GM19467 (cell line): Measurements from ENCODE around the gene MFN2.

Source experiments
- ATAC-seq: cut with Tn5 transposase; IDR thresholded peaks from one replicate; pipeline ENCODE4 v1.9.1; 2021; ENCODE audit warnings: mild to moderate bottlenecking, moderate library complexity; ENCODE audit not compliant: unreplicated experiment

The MFN2 gene

GRCh38 chr1:11960276-11960675, 20.0 kb upstream of the MFN2 start:
- no peak for ATAC-seq

GRCh38 chr1:11960715-11961114, 19.5 kb upstream of the MFN2 start:
- no peak for ATAC-seq

- ATAC-seq = no peak
Measured at GRCh38 chr1:11961230-11961629, 19.0 kb upstream of the MFN2 start.

- ATAC-seq = no peak
Measured at GRCh38 chr1:11963622-11964021, 16.6 kb upstream of the MFN2 start.

GRCh38 chr1:11964656-11965055, 15.6 kb upstream of the MFN2 start:
- no peak for ATAC-seq

- no peak for ATAC-seq
Measured at GRCh38 chr1:11967028-11967547, 13.2 kb upstream of the MFN2 start.

GRCh38 chr1:11970441-11971185, 9.6 kb upstream of the MFN2 start:
- no peak for ATAC-seq

- ATAC-seq = no peak
Measured at GRCh38 chr1:11977625-11978024, 2.6 kb upstream of the MFN2 start.

GRCh38 chr1:11978301-11978700, 1.9 kb upstream of the MFN2 start:
- no peak for ATAC-seq

GRCh38 chr1:11979028-11979850, 1.0 kb upstream of the MFN2 start:
- ATAC-seq = no peak

GRCh38 chr1:11980676-11980972, 380 bp downstream of the MFN2 start:
- ATAC-seq = no peak

GRCh38 chr1:11981378-11982009, 1.2 kb downstream of the MFN2 start:
- ATAC-seq = no peak

- ATAC-seq = no peak
Measured at GRCh38 chr1:11982010-11982392, 1.8 kb downstream of the MFN2 start.

- ATAC-seq = no peak
Measured at GRCh38 chr1:11984121-11984520, 3.9 kb downstream of the MFN2 start.

- ATAC-seq = no peak
Measured at GRCh38 chr1:11984576-11984975, 4.3 kb downstream of the MFN2 start.

GRCh38 chr1:11985171-11985570, 4.9 kb downstream of the MFN2 start:
- no peak for ATAC-seq

- no peak for ATAC-seq
Measured at GRCh38 chr1:11985851-11986250, 5.6 kb downstream of the MFN2 start.

- no peak for ATAC-seq
Measured at GRCh38 chr1:11989669-11990068, 9.4 kb downstream of the MFN2 start.

- ATAC-seq = no peak
Measured at GRCh38 chr1:11990303-11991032, 10.2 kb downstream of the MFN2 start.

GRCh38 chr1:11991969-11992676, 11.9 kb downstream of the MFN2 start:
- no peak for ATAC-seq
